ENCODE measurements around the gene RAB6C.
"Not testable (repeated sequence)": the region's sequence is repeated elsewhere in the genome, so short reads cannot be mapped to it uniquely, and the experiment has no call there.

GRCh38 chr2:129968605-129969004 lies 10.9 kb upstream of the RAB6C start:
- TF ChIP-seq RARB (CRISPR knock-in tag; IDR thresholded peaks at IDR 0.05); ZFP30 (CRISPR knock-in tag; IDR thresholded peaks at IDR 0.05); OSR1 (CRISPR knock-in tag; IDR thresholded peaks at IDR 0.05); GLIS3 (CRISPR knock-in tag; IDR thresholded peaks at IDR 0.05); ZNF70 (CRISPR knock-in tag; IDR thresholded peaks at IDR 0.05); ESRRG (CRISPR knock-in tag; IDR thresholded peaks at IDR 0.05); PATZ1 (CRISPR knock-in tag; IDR thresholded peaks at IDR 0.05; ENCODE audit: borderline replicate concordance); ZC3H10 (CRISPR knock-in tag; IDR thresholded peaks at IDR 0.05); POU6F1 (CRISPR knock-in tag; IDR thresholded peaks at IDR 0.05; ENCODE audit: borderline replicate concordance, low read depth); CSDC2 (CRISPR knock-in tag; IDR thresholded peaks at IDR 0.05); ZFP3 (CRISPR knock-in tag; IDR thresholded peaks at IDR 0.05); ARNTL (CRISPR knock-in tag; IDR thresholded peaks at IDR 0.05; ENCODE audit: borderline replicate concordance, low read depth): not testable (repeated sequence)
